H1 (cell line): ENCODE data around the gene PRPF40B. TPM values are rescaled to one million over a fixed set of nuclear protein-coding genes. Genes with fewer than 3 reads are reported as not detected.

Experiments
- CTCF ChIA-PET: fragments of 300-600 bp; sonication (Branson Sonifier 250); formaldehyde crosslinking; loops from one replicate; lab custom pipeline; 2021; ENCODE audit not compliant: partially characterized antibody; lab: Charles Lee
- POLR2A ChIA-PET: fragments of 300-600 bp; sonication (Branson Sonifier 250); formaldehyde crosslinking; loops from one replicate; lab custom pipeline; 2021; ENCODE audit warnings: inconsistent platforms; ENCODE audit not compliant: partially characterized antibody; lab: Charles Lee
- DNase-seq, 2 experiments: peaks; one replicate each; pipeline versions ENCODE4 v3.0.0 to v3.0.0-alpha.2; 2010 to 2022; ENCODE audit warnings: low spot score in 2 of 2, low read depth in 1 of 2, mixed read lengths in 1 of 2
- FAIRE-seq: peaks from 2 replicates; lab custom pipeline; 2011; peaks lifted over from hg19 to GRCh38; lab: Jason Lieb, UNC
- H2AFZ ChIP-seq: 2 replicates; pipeline ENCODE4 v1.8.1; 2012; ENCODE audit warnings: low read length, inconsistent platforms
- H2AK5ac ChIP-seq: 2 replicates; pipeline ENCODE4 v1.6.1; 2013; ENCODE audit warnings: low read depth, low read length
- H2BK120ac ChIP-seq: replicated peaks from 2 replicates; pipeline ENCODE3; 2013; ENCODE audit warnings: low read depth, low read length, inconsistent platforms
- H2BK12ac ChIP-seq: 2 replicates; pipeline ENCODE4 v1.6.1; 2013; ENCODE audit warnings: low read depth, low read length
- H2BK15ac ChIP-seq: 2 replicates; pipeline ENCODE4 v1.6.1; 2013; ENCODE audit warnings: low read length
- H2BK20ac ChIP-seq: 2 replicates; pipeline ENCODE4 v1.6.1; 2013; ENCODE audit warnings: low read length
- H2BK5ac ChIP-seq: 2 replicates; pipeline ENCODE4 v1.6.1; 2013; ENCODE audit warnings: low read depth, low read length
- H3K14ac ChIP-seq: 2 replicates; pipeline ENCODE4 v1.6.1; 2013; ENCODE audit warnings: inconsistent platforms; ENCODE audit not compliant: insufficient read length
- H3K18ac ChIP-seq: 2 replicates; pipeline ENCODE4 v1.6.1; 2013; ENCODE audit warnings: low read length; ENCODE audit errors: extremely low read depth
- H3K23ac ChIP-seq: 2 replicates; pipeline ENCODE4 v1.6.1; 2013; ENCODE audit warnings: inconsistent platforms; ENCODE audit not compliant: insufficient read length
- H3K23me2 ChIP-seq: 2 replicates; pipeline ENCODE4 v1.6.1; 2013; ENCODE audit warnings: low read depth, low read length
- H3K27ac ChIP-seq: 2 replicates; pipeline ENCODE4 v1.6.1; 2011; ENCODE audit warnings: low read depth, low read length, inconsistent platforms
- H3K27me3 ChIP-seq, 4 experiments: replicated peaks in 1 of 4; 1 replicate in 1 of 4; 2 replicates in 3 of 4; pipeline versions ENCODE4 v1.6.1 to v1.8.1; 2011 to 2013; ENCODE audit warnings: low read length in 3 of 4, mild to moderate bottlenecking in 3 of 4, inconsistent platforms in 2 of 4, mixed read lengths in 2 of 4, moderate library complexity in 1 of 4; ENCODE audit not compliant: control insufficient read depth in 3 of 4, insufficient read depth in 3 of 4; ENCODE audit errors: extremely low read depth in 1 of 4
- H3K36me3 ChIP-seq, 4 experiments: 2 replicates each; pipeline versions ENCODE4 v1.6.1 to v1.8.1; 2011 to 2013; ENCODE audit warnings: mild to moderate bottlenecking in 4 of 4, low read length in 3 of 4, moderate library complexity in 2 of 4, control low read depth in 1 of 4, inconsistent platforms in 1 of 4; ENCODE audit not compliant: insufficient read depth in 4 of 4, control insufficient read depth in 2 of 4
- H3K4ac ChIP-seq: replicated peaks from 2 replicates; pipeline ENCODE3; 2013; ENCODE audit warnings: low read length, low read depth, mixed read lengths, inconsistent platforms; ENCODE audit not compliant: insufficient read length
- H3K4me1 ChIP-seq, 4 experiments: replicated peaks in 1 of 4; 1 replicate in 1 of 4; 2 replicates in 3 of 4; pipeline versions ENCODE4 v1.6.1 to v1.8.1; 2011 to 2013; ENCODE audit warnings: low read length in 3 of 4, inconsistent platforms in 2 of 4, mixed read lengths in 1 of 4; ENCODE audit not compliant: insufficient read depth in 4 of 4, control insufficient read depth in 3 of 4
- H3K4me2 ChIP-seq, 2 experiments: 2 replicates each; pipeline versions ENCODE4 v1.6.1 to v1.8.1; 2011 to 2013; ENCODE audit warnings: low read depth in 2 of 2, low read length in 2 of 2, control low read depth in 1 of 2, inconsistent platforms in 1 of 2, mild to moderate bottlenecking in 1 of 2; ENCODE audit not compliant: insufficient read depth in 1 of 2
- H3K4me3 ChIP-seq, 4 experiments: fragments of 200-600, 300-600 bp in 1 of 4; sonication (generic), shearing (Covaris generic), sonication (Bioruptor Twin) in 1 of 4; 2 replicates each; pipeline versions ENCODE4 v1.5.1 to v1.8.1; 2011 to 2016; ENCODE audit warnings: low read length in 4 of 4, low read depth in 3 of 4, control low read depth in 2 of 4, inconsistent platforms in 2 of 4, mild to moderate bottlenecking in 2 of 4, mixed read lengths in 1 of 4, moderate library complexity in 1 of 4; ENCODE audit not compliant: insufficient read depth in 2 of 4; ENCODE audit errors: extremely low read depth in 1 of 4
- H3K56ac ChIP-seq: replicated peaks from 2 replicates; pipeline ENCODE3; 2013; ENCODE audit warnings: low read depth, mild to moderate bottlenecking, mixed read lengths, low read length, inconsistent platforms; ENCODE audit not compliant: insufficient read length
- H3K79me1 ChIP-seq: 2 replicates; pipeline ENCODE4 v1.6.1; 2013; ENCODE audit warnings: low read depth, low read length, control low read depth
- H3K79me2 ChIP-seq, 2 experiments: 2 replicates each; pipeline versions ENCODE4 v1.6.1 to v1.8.1; 2012 to 2013; ENCODE audit warnings: low read length in 2 of 2, mild to moderate bottlenecking in 2 of 2, inconsistent platforms in 1 of 2; ENCODE audit not compliant: insufficient read depth in 2 of 2, control insufficient read depth in 1 of 2
- H3K9ac ChIP-seq, 4 experiments: replicated peaks in 1 of 4; 1 replicate in 1 of 4; 2 replicates in 3 of 4; pipeline versions ENCODE4 v1.6.1 to v1.8.1; 2011 to 2013; ENCODE audit warnings: low read depth in 3 of 4, low read length in 3 of 4, control low read depth in 2 of 4, mild to moderate bottlenecking in 2 of 4, moderate library complexity in 2 of 4, inconsistent platforms in 1 of 4; ENCODE audit errors: extremely low read depth in 1 of 4
- H3K9me3 ChIP-seq, 2 experiments: 2 replicates each; pipeline versions ENCODE4 v1.6.1 to v1.8.1; 2012 to 2013; ENCODE audit warnings: mild to moderate bottlenecking in 2 of 2, moderate library complexity in 2 of 2, control low read depth in 1 of 2, inconsistent platforms in 1 of 2, low read depth in 1 of 2, low read length in 1 of 2, mixed read lengths in 1 of 2; ENCODE audit not compliant: insufficient read depth in 2 of 2
- H4K20me1 ChIP-seq, 2 experiments: replicated peaks in 1 of 2; 2 replicates each; pipeline versions ENCODE3 to v1.8.1; 2011 to 2013; ENCODE audit warnings: inconsistent platforms in 2 of 2, low read length in 2 of 2, mild to moderate bottlenecking in 1 of 2; ENCODE audit not compliant: insufficient read depth in 2 of 2, control insufficient read depth in 1 of 2
- H4K5ac ChIP-seq: 2 replicates; pipeline ENCODE4 v1.6.1; 2013; ENCODE audit warnings: low read length, low read depth, mixed read lengths, inconsistent platforms; ENCODE audit not compliant: insufficient read length
- H4K8ac ChIP-seq: 2 replicates; pipeline ENCODE4 v1.8.0; 2013; ENCODE audit warnings: mild to moderate bottlenecking, moderate library complexity, low read length, inconsistent platforms; ENCODE audit not compliant: insufficient read depth; ENCODE audit errors: extremely low read depth
- H4K91ac ChIP-seq: replicated peaks from 2 replicates; pipeline ENCODE3; 2013; ENCODE audit warnings: low read length, mixed read lengths, inconsistent platforms; ENCODE audit not compliant: insufficient read length
- CBX8 ChIP-seq: fragments of 300-800, 300-1000 bp; sonication (generic); IDR thresholded peaks from 2 replicates; pipeline ENCODE4 v1.7.1; 2016; ENCODE audit warnings: low read depth, low read length, borderline replicate concordance
- E2F6 ChIP-seq: IDR thresholded peaks from 2 replicates; pipeline ENCODE4 v1.6.1; 2012; ENCODE audit warnings: inconsistent platforms
- GABPA ChIP-seq: IDR thresholded peaks from 2 replicates; pipeline ENCODE4 v1.6.1; 2011; ENCODE audit warnings: mild to moderate bottlenecking, low read length, moderate library complexity, borderline replicate concordance; ENCODE audit not compliant: insufficient read depth
- GTF2F1 ChIP-seq: IDR thresholded peaks from 2 replicates; pipeline ENCODE4 v1.6.1; 2012; ENCODE audit warnings: low read depth, low read length, improper control_type of control experiment, borderline replicate concordance
- JUN ChIP-seq: IDR thresholded peaks from 2 replicates; pipeline ENCODE4 v1.6.1; 2011; ENCODE audit warnings: low read depth, mild to moderate bottlenecking, improper control_type of control experiment, low read length
- KDM1A ChIP-seq: fragments of 200-600, 300-600 bp; sonication (generic); IDR thresholded peaks from 2 replicates; pipeline ENCODE4 v1.7.1; 2016; ENCODE audit warnings: mild to moderate bottlenecking, low read length, borderline replicate concordance
- KDM4A ChIP-seq: IDR thresholded peaks from one replicate; pipeline ENCODE4 v1.7.1; 2012; ENCODE audit warnings: low read depth, mild to moderate bottlenecking, moderate library complexity, low read length, inconsistent platforms; ENCODE audit not compliant: severe bottlenecking
- MAFK ChIP-seq: IDR thresholded peaks from 2 replicates; pipeline ENCODE4 v1.6.1; 2012; ENCODE audit warnings: low read depth, mild to moderate bottlenecking, improper control_type of control experiment, low read length
- MAX ChIP-seq: IDR thresholded peaks from 2 replicates; pipeline ENCODE4 v1.6.1; 2012; ENCODE audit warnings: inconsistent platforms
- RBBP5 ChIP-seq: IDR thresholded peaks from 2 replicates; pipeline ENCODE4 v1.7.1; 2012; ENCODE audit warnings: low read depth, mild to moderate bottlenecking, inconsistent platforms, low read length, moderate library complexity, borderline replicate concordance
- RFX5 ChIP-seq: IDR thresholded peaks from 2 replicates; pipeline ENCODE4 v1.6.1; 2011; ENCODE audit warnings: low read depth, low read length, improper control_type of control experiment, borderline replicate concordance
- YY1 ChIP-seq: IDR thresholded peaks from 2 replicates; pipeline ENCODE4 v1.6.1; 2011; ENCODE audit warnings: low read depth, mild to moderate bottlenecking, low read length
- ZNF274 ChIP-seq: IDR thresholded peaks from 2 replicates; pipeline ENCODE4 v1.7.0; 2012; ENCODE audit warnings: low read length, borderline replicate concordance; ENCODE audit errors: extremely low read depth
- WGBS, 2 experiments: shearing (Covaris generic) in 1 of 2; methylation state at CpG; one replicate each; pipeline versions ENCODE4 v1.1.6 to v1.1.7; 2013 to 2015; ENCODE audit warnings: low lambda C conversion rate in 2 of 2, mixed read lengths in 2 of 2, inconsistent platforms in 1 of 2, low coverage in 1 of 2, missing lambda C conversion rate in 1 of 2; ENCODE audit not compliant: insufficient replicate concordance in 2 of 2, insufficient coverage in 1 of 2, insufficient read length in 1 of 2; ENCODE audit errors: extremely low coverage in 1 of 2, missing lambda C conversion rate in 1 of 2; 5-methylcytosine and 5-hydroxymethylcytosine counted together
- polyA plus RNA-seq, 7 experiments: library from polyadenylated mRNA; depleted of rRNA in 3 of 7; stranded (reverse) in 5 of 7; unstranded in 2 of 7; fragments of >200 nt in 5 of 7; fragments of 200-250 nt in 2 of 7; gene quantifications; 1 replicate in 5 of 7; 2 replicates in 1 of 7; 4 replicates in 1 of 7; pipeline versions ENCODE4 v1.2.1 to v1.2.3, GENCODE V29; 2011 to 2013; ENCODE audit warnings: missing spikeins in 2 of 7, mixed read lengths in 2 of 7
- total RNA-seq: library from RNA; stranded (reverse); fragmentation: NEBNext Ultra II Directional; extraction: Animal tissue kit (Norgen Biotek cat#: 25700); gene quantifications from 2 replicates; pipeline ENCODE4 v1.2.1, GENCODE V29; 2021

The PRPF40B gene
- total and polyA plus RNA-seq, 2 of the 8 experiments (the other 6 are each of a cell fraction or from before 2014, with no cell fraction given) = 14.4 to 24.4 TPM

- Histone ChIP-seq H4K5ac (no peak overlapping the region), H2BK120ac (no peak overlapping the region), H4K20me1 (no peaks in the 10 kb centered on the region), H3K4me3 (no peak overlapping the region), H3K18ac (no peak overlapping the region), H3K14ac (no peak overlapping the region), H2BK12ac (no peak overlapping the region), H2BK5ac (no peak overlapping the region), H2BK15ac (no peak overlapping the region), H2AK5ac (no peak overlapping the region), H3K79me1 (no peaks in the 10 kb centered on the region), H3K23me2 (no peaks in the 10 kb centered on the region), H3K56ac (no peak overlapping the region), H3K23ac (no peak overlapping the region), H4K91ac (no peak overlapping the region), H3K9me3 (no peaks in the 10 kb centered on the region), H3K9ac (no peak overlapping the region), H2AFZ (no peak overlapping the region), H3K27ac (no peak overlapping the region), H2BK20ac (no peak overlapping the region), H3K4ac (no peak overlapping the region), H3K79me2 (no peaks in the 10 kb centered on the region), H4K8ac (no peak overlapping the region), H3K4me2 (no peak overlapping the region), H3K27me3 (no peaks in the 10 kb centered on the region), H3K4me1 (peaks cover 3 to 6% (median 4%) of the 10 kb centered on the region in 4 experiments; a peak in 4 of 7 replicates), H3K36me3 (peaks cover 0 to 34% (median 6%) of the 10 kb centered on the region in 4 experiments; a peak in 5 of 8 replicates)
- DNase-seq (no peak), FAIRE-seq (no peak)
- POLR2A ChIA-PET = interaction anchor here (1.3 kb wide), 1 partner anchor 10 kb away, joined by 3 read pairs; no protein-coding TSS in a partner anchor
- 96% methylated on average over 3 of the region's 3 CpGs; no CpG with 5 or more reads in 1 of the 2 experiments for WGBS, 2 experiments
- CTCF ChIA-PET = interaction anchor here (1.0 to 1.1 kb wide), 2 partner anchors 47 to 72 kb away, joined by 3 to 5 read pairs; no protein-coding TSS in a partner anchor
- TF ChIP-seq GTF2F1 (no peak), RBBP5 (no peak), GABPA (no peak), CBX8 (no peak), ZNF274 (no peak), E2F6 (no peak), RFX5 (no peak), KDM1A (no peak), MAX (no peak), JUN (no peak), YY1 (no peak), MAFK (no peak), KDM4A (no peak)
Observed at GRCh38 chr12:49661191-49661590, 37.8 kb downstream of the PRPF40B start.
